Stimulated activated CD8-positive, alpha-beta memory T cell treated with anti-CD3 and anti-CD28 coated beads, Interleukin-15, amount 100 ng/mL, for 48 hours (primary cell): ENCODE measurements around the gene PODNL1.
A peak's percentile ranks its signal among the peaks of the same experiment; 100 is the strongest.

Experiments used
- DNase-seq, 2 donors: peaks; one replicate each; pipeline ENCODE4 v3.0.0-alpha.2; 2020; ENCODE audit warnings: low read depth in 2 of 2

Gene PODNL1, protein sequence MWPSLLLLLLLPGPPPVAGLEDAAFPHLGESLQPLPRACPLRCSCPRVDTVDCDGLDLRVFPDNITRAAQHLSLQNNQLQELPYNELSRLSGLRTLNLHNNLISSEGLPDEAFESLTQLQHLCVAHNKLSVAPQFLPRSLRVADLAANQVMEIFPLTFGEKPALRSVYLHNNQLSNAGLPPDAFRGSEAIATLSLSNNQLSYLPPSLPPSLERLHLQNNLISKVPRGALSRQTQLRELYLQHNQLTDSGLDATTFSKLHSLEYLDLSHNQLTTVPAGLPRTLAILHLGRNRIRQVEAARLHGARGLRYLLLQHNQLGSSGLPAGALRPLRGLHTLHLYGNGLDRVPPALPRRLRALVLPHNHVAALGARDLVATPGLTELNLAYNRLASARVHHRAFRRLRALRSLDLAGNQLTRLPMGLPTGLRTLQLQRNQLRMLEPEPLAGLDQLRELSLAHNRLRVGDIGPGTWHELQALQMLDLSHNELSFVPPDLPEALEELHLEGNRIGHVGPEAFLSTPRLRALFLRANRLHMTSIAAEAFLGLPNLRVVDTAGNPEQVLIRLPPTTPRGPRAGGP

DNA sequence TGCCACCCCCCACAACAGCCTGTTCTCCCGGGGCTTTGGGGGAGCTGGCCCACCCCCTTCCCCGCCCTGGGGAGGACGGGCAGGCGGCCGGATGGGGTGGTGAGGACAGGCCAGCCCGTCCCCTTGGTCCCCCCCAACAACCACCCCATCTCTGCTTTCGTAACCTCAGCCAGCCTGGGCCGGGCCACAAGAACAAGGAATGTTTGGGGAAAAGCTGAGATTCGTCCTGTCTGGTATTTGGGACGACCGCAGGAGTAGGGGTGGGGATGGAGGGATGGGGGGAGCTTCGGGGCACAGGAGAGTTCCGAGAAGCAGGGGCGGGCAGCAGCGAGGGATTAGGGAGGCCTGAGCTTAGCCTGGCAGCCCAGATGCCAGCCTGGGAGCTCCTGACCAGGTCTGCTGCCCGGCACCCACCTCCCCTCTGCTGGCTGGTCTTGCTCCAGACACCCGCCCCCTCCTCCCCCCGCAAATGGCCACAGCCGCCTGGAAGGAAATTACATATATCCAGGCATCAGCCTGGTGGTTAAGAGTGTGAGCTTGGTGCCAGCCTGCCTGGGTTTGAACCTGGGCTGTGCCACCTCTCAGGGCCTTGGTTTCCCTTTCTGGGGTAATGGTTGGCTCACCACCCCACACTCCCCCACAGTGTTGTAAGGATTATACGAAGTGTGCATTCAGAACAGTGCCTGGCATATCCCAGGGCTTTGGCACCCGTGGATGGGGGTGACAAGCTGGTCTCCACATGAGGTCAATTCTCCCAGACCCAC is at the start of gene PODNL1:
TSS of gene PODNL1 (minus strand) at position 117 of the 764 bp plus-strand sequence. CDS start 236 bp downstream, outside the sequence.
- DNase-seq: no peak

DNA sequence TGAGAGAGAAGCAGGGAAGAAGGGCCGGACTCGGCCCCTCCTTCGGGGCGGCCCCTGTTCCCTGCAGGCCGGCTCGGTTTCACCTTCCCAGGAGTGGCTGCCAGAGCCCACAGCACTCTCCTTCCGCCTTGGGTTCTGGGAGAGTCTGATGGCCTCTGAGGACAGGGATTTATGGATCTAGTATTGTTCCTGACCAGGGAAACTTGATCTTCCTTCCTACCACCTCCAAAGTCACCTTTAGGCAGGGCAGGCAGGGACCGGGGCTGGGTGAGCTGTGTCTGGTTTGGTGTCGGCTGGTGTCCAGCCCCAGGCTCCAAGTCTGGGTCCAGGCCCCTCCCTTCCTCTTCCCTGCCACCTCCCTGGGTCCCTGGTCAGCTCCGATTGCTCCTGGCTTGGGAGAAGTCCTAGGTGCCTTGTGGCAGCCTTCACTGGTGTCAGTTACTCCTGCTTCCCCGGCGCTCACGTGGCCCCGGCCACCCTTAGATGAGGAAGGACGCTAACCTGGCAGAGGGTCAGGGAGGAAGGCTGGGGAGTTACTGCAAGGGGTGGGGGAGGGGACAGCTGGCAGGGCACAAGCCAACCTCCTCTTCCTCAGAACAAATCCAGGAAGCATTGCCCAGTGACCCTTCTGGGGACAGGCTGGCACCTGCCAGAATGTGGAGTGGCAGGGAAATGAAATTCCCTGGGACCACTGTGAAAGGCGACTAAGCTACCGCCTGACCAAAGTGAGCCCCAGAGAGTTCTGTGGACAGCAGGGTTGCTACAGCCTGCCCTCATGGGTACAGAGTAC is 49.1 kb upstream of the PODNL1 start:
- DNase-seq: no peak

DNA sequence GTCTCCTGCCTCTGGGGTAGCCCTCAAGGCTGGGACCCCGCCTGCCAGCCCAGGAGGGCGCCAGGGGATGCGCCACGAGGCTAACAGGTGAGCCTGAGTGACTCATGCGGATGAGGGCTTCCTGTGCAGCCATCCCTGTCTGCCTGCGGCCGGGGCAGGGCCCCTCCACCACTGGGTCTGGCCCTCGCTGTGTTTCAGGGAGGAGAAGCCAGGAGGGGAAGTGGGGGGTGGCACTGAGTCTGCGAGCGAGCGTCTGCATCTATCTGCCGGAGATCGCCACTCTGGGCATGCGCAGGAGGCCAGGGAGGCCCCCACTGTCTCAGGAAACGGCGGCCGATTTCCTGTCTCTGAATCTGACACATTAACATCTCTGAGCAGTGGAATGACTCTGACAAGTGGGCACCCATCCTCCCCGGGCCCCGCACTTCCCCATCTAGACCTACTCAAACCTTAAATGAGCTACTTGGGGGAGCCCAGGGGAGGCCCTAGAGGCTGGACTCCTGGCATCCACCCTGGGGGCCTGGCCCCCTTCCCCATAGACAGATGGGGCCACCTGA is 48.2 kb upstream of the PODNL1 start:
- peak; percentile 97 to 99 for DNase-seq

DNA sequence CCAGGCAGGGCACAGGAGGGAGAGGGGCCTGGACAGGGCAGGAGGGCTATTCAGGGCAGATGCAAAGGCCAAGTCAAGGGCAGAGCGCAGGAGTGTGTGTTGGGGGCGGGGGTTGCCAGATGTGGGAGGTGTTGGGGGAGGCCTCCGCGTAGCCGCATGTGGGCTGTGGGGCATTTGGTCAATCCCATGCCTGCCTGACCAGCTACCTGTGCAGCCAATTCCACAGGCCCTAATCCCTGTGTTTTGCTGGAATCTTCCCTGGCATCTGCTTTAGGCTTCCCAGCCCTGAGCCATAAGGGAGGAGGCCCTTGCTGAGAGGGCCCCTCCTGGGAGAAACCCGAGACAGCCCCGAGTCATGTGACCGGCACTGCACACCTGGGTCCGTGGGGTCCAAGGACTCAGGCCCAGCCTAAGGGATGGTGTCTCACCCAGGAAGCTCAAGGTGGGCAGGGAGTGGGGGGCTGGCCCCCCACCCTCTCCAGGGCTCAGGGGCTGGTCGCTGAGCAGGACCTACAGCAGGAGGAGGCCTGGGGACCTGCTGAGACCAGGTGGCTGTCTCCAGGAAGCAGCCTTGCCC is 47.6 kb upstream of the PODNL1 start:
- DNase-seq: no peak

DNA sequence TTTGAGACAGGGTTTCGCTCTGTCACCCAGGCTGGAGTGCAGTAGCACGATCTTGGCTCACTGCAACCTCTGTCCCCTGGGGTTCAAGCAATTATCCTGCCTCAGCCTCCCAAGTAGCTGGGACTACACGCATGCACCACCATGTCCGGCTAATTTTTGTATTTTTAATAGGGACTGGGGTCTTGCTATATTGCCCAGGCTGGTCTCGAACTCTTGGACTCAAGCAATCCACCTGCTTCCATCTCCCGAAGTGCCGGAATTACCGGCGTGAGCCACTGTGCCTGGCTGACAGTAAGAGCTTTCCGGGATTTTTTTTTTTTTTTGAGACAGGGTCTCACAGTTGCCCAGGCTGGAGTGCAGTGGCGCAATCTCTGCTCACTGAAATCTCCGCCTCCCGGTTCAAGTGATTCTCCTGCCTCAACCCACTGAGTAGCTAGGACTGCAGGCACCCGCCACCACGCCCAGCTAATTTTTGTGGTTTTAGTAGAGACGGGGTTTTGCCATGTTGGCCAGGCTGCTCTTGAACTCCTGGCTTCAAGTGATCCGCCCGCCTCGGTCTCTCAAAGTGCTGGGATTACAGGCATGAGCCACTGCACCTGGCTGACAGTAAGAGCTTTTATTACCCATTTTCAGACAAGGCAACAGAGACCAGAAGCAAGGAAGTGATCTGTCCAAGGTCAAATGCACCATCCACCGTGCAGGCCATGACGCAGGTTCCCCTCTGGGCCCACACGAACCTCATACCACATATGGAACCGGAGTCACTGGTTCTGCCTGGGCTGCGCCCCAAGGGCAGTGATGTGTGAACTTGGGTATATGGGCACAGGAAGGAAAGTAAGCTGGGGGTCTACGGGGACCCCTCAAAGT is 46.9 kb upstream of the PODNL1 start:
- DNase-seq: no peak

DNA sequence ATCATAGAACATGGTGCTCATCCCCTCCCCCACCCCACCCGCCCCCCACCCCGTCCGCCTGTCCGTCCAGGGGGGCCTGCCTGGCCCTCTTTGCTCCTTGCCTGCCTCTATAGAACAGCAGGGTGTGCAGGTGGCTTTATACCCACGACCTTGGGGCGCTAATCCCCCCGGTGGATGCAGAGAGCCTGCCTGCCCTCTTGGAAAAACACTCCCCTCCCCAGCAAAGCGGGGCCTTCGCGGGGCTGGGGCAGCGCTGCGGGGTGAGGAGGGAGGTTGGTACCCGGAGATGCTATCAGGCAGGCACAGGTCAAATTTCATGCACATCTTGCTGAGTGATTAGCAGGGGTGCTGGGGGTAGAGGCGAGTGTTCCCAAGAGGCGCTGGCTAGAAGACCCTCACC is 46.0 kb upstream of the PODNL1 start:
- DNase-seq: no peak

DNA sequence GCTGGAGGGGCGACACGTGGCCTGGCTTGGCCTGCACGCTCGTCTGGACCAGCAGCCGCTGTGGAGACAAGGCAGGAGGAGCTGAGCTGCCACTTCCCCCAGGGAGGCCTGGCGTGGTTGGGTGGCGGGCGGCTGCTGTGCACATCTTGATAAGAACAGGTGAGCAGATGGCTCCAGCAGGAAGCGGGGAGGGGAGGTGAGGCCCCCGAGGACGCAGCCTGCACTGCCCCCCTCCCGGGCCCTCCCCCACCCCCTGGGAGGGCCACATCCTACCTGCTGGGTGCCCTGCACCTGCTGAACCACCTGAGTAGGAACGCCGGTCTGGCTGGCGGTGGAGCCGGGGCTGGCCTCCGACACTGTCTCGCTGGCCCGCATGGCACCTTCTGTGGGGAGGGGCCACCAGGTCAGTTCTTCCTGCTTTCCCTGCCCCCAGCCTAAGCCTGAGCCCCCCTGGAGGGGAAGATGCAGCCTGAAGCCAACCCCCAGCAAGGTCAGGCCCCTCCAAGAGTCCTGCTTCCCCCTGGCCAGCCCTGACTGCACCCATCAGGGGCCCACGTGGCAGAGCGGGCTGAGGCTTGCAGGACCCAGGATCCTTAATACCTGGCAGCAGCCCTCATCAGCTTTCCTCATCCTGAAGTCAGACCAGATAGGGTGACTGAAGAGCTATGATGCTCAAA is 45.1 kb upstream of the PODNL1 start:
- no peak for DNase-seq

DNA sequence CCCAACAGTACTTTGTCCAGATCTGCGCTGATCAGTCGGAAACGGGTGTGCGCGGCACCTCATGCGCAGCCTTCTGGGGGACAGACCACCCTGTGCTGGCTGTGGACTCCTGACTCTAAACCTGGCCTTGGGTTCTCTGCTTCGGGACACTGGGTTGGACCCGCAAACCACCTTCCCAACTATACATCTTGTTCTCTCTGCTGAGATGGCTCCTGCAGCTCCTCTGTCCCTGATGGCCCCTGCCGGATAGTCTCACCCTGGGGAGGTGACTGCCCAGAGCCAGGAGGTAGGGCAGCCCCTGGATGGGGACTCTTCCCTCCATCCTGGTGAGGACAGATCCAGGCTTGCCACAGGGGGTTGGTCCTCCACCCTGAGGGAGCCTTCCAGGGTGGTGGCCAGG is 44.6 kb upstream of the PODNL1 start:
- DNase-seq: no peak

DNA sequence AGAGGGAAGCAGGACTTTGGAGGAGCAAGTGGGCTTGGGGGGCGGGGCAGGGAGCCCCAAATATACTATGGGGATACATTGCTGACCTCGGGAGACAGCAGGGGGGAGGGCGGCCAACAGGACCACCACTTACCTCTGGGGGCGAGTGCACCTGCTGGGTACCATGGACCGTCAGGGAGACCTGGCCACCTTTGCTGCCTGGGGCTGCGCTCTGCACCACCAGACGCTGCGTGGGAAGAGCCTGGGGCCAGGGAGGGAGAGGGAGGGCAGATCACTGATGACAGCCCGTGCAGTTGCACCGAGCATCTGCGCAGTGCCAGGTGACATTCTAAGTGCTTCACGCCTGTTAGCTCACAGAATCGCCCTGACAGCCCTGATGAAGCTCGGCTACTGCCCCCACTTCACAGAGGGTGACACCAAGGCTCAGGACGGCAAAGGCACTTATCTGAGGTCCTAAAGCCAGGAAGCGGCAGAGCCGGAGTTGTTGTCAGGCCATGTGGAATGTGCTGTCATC is 43.8 kb upstream of the PODNL1 start:
- DNase-seq: no peak

DNA sequence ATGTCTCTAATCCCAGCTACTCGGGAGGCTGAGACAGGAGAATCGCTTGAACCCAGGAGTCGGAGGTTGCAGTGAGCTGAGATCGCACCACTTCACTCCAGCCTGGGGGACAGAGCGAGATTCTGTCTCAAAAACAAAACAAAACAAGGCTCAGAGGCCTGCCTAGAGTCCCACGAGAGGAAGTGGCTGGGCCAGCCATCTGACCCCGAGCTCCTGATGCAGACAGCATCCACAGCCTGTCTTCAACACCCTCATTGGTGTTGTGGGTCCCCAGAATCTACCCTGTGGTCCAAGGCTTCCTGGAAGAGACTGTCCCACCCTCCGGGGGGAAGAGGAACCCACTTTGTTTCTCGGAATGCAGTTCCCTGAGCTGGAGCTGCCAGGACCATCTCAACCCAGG is 43.2 kb upstream of the PODNL1 start:
- DNase-seq: no peak

DNA sequence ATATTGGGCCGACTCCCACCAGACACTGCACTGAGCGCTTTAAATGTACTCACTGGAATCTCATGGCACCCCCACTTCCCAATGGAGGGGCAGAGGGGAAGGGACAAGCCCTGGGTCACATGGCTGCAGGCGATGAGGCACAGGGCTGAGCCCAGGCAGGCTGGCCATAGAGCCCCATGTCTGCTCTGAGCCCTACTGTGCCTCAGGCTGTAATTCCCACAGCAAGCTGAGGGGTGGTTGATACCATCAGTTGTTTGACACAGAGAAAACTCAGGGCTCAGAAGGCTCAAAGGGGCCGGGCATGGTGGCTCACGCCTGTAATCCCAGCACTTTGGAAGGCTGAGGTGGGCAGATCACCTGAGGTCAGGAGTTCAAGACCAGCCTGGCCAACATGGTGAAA is 42.8 kb upstream of the PODNL1 start:
- no peak for DNase-seq

DNA sequence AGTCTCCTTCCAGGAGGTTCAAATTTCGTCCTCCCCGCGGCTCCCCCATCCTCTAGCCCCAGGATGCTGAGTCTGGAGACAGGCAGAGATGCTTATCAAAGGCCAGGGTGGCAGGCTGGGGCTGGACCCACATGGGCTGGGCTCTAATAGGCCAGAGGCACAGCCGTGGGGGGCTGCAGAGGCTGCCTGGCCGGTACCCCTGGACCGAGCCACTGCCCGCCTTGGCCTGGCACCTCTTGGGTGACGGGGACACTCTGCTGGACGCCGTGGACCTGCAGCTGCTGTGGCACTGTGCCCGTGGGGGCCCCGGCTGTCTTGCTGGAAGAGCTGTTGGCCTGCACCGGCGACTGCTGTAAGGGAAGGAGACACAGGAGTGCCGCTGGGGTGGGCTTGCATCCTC is 42.1 kb upstream of the PODNL1 start:
- DNase-seq: no peak

DNA sequence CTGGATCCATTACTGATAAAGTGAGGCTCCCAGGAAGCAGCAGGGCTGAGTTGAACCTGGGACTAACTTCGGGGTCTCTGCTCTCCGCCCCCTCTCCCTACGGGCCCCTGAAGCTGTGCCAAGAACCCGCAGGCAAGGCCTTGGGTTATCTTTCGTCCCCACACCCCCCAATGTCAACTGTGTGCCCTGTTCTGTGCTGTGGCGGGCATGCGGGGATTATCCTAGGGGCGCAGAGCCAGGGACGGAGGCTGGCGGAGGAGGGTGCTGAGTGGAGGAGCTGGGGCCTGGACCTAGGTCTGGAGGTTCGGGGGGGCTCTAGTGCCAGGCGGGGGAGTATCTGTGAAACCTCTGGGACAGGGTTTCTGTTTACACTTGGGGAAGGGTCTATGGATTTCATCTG is 41.5 kb upstream of the PODNL1 start:
- no peak for DNase-seq

DNA sequence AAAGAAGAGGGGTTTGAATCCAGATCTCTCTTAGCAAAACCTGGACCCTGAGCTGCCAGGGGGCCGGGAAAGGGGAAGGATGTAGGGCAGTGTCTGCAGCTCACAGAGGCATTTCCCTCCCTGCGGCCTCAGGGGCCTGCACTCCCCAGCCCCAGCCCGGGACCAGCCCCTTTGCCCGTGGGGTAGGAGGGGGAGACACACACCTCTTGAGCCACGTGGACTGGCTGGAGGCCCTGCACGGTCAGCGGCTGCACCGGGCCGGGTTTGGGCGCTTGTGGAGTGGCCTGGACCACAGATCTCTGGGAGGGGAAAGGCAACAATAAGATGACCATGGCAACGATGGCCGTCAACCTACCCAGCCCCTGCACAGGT is 41.0 kb upstream of the PODNL1 start:
- DNase-seq: no peak

DNA sequence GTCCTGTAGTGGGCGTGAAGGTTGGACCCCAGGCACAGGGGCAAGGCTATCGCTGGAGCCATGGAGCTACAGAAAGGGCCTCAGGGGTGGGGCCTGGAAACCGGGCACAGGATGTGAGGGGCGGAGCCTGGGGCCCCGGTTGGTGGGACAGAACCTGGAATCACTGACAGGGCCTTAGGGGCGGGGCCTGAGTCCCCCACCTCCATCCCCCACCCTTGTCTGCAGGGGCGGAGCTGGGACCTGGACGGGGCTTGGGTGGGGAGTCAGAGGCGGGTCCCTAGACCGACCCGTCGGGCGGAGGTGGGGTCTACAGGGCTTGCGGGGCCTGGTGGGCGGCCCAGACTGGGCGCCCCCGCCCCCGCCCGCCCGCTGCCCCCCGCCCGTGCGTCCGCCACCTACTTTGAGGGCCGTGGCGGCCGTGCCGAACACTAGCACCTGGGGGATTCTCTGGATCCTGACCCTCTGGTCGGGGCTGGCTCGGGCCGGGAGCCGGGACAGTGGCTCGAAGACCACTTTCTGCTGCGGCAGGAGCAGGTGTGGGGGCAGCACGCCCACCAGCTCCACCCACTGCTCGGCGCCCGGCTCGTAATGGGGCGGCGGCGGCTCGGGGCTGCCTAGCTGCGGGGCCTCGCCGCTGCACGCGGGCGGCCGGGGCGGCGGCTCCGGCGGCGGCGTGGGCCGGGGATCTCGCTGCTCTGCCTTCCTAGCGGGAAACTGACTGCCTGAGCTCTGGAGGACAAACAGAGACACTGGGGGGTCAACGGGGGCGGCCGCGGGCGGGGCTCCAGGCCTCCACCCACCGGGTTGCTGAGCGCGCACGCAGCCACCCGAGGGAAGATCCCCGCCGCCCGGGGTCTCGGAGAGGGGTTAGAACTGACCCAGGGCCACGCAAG is 40.4 kb upstream of the PODNL1 start:
- peak; percentile 33 to 41 for DNase-seq

DNA sequence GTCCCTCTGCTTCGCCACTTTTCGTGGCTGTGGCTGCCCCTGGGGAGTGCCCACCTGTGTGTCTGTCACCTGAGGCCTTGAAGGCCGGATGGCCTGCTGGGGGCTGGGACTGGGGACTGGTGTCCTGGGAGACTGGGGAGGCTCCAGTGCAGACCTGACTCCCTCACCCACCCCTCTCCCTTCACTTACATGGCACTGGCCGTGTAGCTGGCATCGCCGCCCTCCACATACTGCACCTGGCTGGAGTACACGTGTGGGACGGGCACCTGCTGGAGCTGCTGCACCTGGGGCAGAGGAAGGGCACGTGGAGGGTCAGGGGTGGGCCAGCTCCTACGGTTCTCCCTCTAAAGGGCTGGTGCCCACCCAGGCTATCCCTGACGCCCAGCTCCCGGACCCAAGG is 39.6 kb upstream of the PODNL1 start:
- no peak for DNase-seq

DNA sequence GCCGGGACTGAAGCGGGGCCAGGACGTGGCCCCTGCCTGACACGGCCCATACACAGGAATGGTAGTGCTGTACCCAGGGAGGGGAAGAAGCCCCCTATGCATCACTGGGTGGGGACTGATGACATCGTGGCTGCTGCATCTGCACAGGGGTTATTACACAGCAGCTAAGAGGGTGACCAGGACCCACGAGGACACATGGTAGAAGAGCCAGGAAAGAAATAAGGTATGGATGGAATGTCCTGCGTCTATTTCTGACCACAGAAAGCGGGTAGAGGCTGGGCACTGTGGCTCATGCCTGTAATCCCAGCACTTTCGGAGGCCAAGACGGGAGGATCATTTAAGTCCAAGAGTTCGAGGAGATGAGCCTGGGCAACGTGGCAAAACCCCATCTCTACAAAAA is 38.2 kb upstream of the PODNL1 start:
- no peak for DNase-seq

DNA sequence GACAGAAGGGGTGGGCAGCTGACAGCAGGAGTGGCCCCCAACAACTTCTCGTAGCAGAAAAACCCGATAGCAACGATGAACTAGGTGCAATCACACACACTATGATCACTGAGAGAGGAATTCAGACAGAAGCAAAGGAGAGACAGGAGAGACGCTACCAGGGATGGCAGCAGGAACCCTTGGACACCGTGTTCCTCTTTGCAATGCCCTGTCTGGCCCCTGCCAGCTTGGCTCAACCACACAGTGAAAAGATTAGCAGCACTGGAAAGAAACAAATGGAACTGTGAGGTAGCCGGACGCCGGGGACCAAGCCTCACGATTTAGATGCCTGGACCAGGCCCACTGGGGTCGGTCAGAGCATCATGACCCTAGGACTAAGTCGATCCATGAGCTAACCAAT is 37.7 kb upstream of the PODNL1 start:
- no peak for DNase-seq

DNA sequence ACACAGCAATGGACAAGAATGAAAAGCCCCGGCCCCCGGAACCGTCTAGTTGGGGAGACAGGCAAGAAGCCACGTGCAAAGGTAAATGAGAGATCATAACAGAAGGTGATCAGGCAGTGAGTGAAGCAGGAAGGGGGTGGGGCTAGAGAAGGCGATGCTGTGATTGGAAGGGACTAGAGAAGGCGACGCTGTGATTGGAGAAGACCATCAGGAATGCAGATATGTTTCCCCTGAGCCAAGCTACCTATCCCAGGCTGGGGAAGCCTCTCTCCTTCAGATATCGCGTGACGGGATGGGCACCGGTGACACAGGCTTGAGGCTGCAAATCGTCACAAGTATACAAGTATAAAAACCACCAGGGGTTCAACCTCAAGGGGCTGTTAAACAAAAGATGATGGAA is 35.9 kb upstream of the PODNL1 start:
- DNase-seq: no peak
